A673 (cell line): ENCODE data around the gene RTBDN. TPM values are rescaled to one million over a fixed set of nuclear protein-coding genes. Genes with fewer than 3 reads are reported as not detected.
A peak's percentile ranks its signal among the peaks of the same experiment; 100 is the strongest.

Experiments used
- BruUV-seq: library from RNA; stranded (reverse); fragments of 400-500 nt; replicated peaks from 2 replicates; lab custom pipeline; 2021; lab: Mats Ljungman, UMichigan
- CTCF ChIA-PET: fragments of 300-600 bp; sonication (Branson Sonifier 250); formaldehyde crosslinking; loops from one replicate; lab custom pipeline; 2022; ENCODE audit warnings: antibody characterized with exemption; lab: Charles Lee
- POLR2A ChIA-PET: fragments of 300-600 bp; sonication (Branson Sonifier 250); formaldehyde crosslinking; loops from one replicate; lab custom pipeline; 2022; ENCODE audit warnings: antibody characterized with exemption; ENCODE audit not compliant: low non-redundant PET; lab: Charles Lee
- DNase-seq: peaks from one replicate; pipeline ENCODE4 v3.0.0-alpha.2; 2015; ENCODE audit warnings: low spot score
- H3K27ac ChIP-seq: fragments of 200-600 bp; sonication (generic); 2 replicates; pipeline ENCODE4 v1.5.1; 2016; ENCODE audit warnings: mixed run types, low read depth, mild to moderate bottlenecking, mixed read lengths, antibody characterized with exemption, low read length; ENCODE audit not compliant: poor library complexity, severe bottlenecking
- H3K27me3 ChIP-seq: fragments of 200-600 bp; sonication (generic); replicated peaks from 2 replicates; pipeline ENCODE4 v1.6.1; 2017; ENCODE audit warnings: mixed run types, low read depth, mild to moderate bottlenecking, mixed read lengths, antibody characterized with exemption, low read length; ENCODE audit not compliant: insufficient read depth, poor library complexity
- H3K36me3 ChIP-seq: fragments of 200-600 bp; sonication (generic); 2 replicates; pipeline ENCODE4 v1.6.1; 2016; ENCODE audit warnings: mixed run types, mild to moderate bottlenecking, mixed read lengths, antibody characterized with exemption, low read length; ENCODE audit not compliant: insufficient read depth, poor library complexity, severe bottlenecking
- H3K4me1 ChIP-seq: fragments of 200-600 bp; sonication (generic); 2 replicates; pipeline ENCODE4 v1.6.1; 2017; ENCODE audit warnings: mixed run types, mild to moderate bottlenecking, mixed read lengths, antibody characterized with exemption, low read length; ENCODE audit not compliant: insufficient read depth, poor library complexity, severe bottlenecking
- H3K4me3 ChIP-seq: fragments of 200-600 bp; sonication (generic); 2 replicates; pipeline ENCODE4 v1.5.1; 2016; ENCODE audit warnings: low read depth, mixed run types, mild to moderate bottlenecking, mixed read lengths, low read length; ENCODE audit not compliant: poor library complexity, severe bottlenecking
- H3K9me3 ChIP-seq: fragments of 200-600 bp; sonication (generic); 2 replicates; pipeline ENCODE4 v1.6.1; 2016; ENCODE audit warnings: mixed run types, low read depth, mild to moderate bottlenecking, mixed read lengths, antibody characterized with exemption, low read length; ENCODE audit not compliant: poor library complexity, severe bottlenecking
- EZH2 ChIP-seq: fragments of 200-600 bp; sonication (generic); IDR thresholded peaks from 2 replicates; pipeline ENCODE4 v1.6.1; 2017; ENCODE audit warnings: borderline replicate concordance, low read depth, mild to moderate bottlenecking, mixed read lengths, antibody characterized with exemption, low read length; ENCODE audit not compliant: poor library complexity, severe bottlenecking
- intact Hi-C: fragments of 100-400 bp; cut with micrococcal nuclease; formaldehyde crosslinking; loops from one replicate; pipeline ENCODE4 v1.10.0; 2022; ENCODE audit not compliant: unreplicated experiment
- total RNA-seq: library from RNA; stranded (reverse); gene quantifications from 2 replicates; pipeline ENCODE4 v1.2.3, GENCODE V29; 2021
- TF ChIP-seq, protein P1 (sequence below): fragments of 300-800, 200-600 bp; sonication (generic); conservative IDR thresholded peaks from 2 replicates; pipeline ENCODE4 v1.5.1; 2017; ENCODE audit warnings: low read depth, mild to moderate bottlenecking, antibody characterized with exemption, low read length, moderate library complexity, mixed read lengths

Gene RTBDN
- total RNA-seq, 1 experiment from 2014 or later: not detected

DNA sequence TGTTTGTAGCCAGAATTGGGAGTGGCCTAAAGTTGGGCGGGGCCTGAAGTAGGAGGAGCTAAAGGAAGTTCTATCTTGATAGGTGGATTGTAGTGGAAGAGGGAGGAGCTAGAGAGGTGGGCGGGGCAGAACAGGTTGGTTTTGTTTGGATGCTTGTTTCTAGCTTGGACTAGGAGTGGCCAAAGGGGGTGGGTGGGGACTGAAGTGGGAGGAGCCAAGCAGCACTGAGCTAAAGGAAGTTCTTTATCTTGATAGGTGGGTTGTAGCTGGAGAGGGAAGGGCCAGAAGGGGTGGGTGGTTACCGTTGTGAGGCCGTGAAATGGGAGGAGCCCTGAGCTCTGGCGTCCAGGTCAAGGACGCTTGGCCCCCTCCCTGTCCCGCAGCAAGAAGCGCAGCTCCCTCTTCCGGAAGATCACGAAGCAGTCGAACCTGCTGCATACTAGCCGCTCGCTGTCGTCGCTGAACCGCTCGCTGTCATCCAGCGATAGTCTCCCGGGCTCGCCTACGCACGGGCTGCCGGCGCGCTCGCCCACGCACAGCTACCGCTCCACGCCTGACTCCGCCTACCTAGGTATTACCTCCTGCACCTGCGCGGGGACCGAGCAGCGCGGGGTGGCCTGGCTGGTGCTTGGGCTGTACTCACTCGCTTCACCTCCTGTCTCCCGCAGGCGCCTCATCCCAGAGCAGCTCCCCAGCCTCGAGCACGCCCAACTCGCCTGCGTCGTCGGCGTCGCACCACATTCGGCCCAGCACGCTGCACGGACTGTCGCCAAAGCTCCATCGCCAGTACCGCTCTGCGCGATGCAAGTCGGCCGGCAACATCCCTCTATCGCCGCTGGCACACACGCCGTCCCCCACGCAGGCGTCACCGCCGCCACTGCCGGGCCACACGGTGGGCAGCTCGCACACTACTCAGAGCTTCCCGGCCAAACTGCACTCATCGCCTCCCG is 38.8 kb upstream of the RTBDN start:
- peak; percentile 85 for DNase-seq
- no TSS peak for BruUV-seq
- H3K27me3 ChIP-seq: no peaks in the 10 kb centered on the region
- H3K4me3 ChIP-seq: peak overlapping the region; percentile 10
- H3K36me3 ChIP-seq: peaks cover 9% of the 10 kb centered on the region
- ChIA-PET CTCF (interaction anchor here (0.7 kb wide), 2 partner anchors 26 to 112 kb away, joined by 4 to 9 read pairs; no protein-coding TSS in a partner anchor), POLR2A (interaction anchor here (0.5 to 0.7 kb wide), 4 partner anchors 17 to 1144 kb away, joined by 4 to 19 read pairs (median 6); no protein-coding TSS in a partner anchor)
- TF ChIP-seq EZH2: no peak
- TF ChIP-seq, protein P1, sequence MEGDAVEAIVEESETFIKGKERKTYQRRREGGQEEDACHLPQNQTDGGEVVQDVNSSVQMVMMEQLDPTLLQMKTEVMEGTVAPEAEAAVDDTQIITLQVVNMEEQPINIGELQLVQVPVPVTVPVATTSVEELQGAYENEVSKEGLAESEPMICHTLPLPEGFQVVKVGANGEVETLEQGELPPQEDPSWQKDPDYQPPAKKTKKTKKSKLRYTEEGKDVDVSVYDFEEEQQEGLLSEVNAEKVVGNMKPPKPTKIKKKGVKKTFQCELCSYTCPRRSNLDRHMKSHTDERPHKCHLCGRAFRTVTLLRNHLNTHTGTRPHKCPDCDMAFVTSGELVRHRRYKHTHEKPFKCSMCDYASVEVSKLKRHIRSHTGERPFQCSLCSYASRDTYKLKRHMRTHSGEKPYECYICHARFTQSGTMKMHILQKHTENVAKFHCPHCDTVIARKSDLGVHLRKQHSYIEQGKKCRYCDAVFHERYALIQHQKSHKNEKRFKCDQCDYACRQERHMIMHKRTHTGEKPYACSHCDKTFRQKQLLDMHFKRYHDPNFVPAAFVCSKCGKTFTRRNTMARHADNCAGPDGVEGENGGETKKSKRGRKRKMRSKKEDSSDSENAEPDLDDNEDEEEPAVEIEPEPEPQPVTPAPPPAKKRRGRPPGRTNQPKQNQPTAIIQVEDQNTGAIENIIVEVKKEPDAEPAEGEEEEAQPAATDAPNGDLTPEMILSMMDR: no peak
- no peaks in the 10 kb centered on the region for H3K9me3 ChIP-seq
- no peaks in the 10 kb centered on the region for H3K4me1 ChIP-seq
- intact Hi-C loops: no loop called here
- no peak overlapping the region for H3K27ac ChIP-seq

DNA sequence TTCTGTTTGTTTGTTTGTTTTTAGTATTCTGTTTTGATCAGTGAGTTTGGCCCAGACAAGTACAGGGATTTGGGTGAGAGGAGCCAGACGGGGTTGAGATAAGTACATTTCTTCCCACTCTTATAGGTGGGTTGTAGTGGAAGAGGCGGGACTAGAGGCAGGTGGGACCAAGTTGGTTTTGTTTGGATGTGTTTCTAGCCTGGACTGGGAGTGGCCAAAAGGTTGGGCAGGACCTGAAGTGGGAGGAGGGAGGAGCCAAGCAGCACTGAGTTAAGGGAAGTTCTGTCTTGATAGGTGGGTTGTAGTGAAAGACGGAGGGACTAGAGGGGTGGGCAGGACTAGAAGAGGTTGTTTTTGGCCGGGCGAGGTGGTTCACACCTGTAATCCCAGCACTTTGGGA is 37.9 kb upstream of the RTBDN start:
- no TSS peak for BruUV-seq
- ChIA-PET POLR2A (interaction anchor here (0.6 kb wide), 1 partner anchor 132 kb away, joined by 4 read pairs; no protein-coding TSS in a partner anchor), CTCF (interaction anchor here (0.7 kb wide), 1 partner anchor 230 kb away, joined by 3 read pairs; no protein-coding TSS in a partner anchor)
- intact Hi-C loops: no loop called here
- H3K4me1 ChIP-seq: peaks cover 6% of the 10 kb centered on the region
- TF ChIP-seq EZH2: no peak
- TF ChIP-seq, protein P1: no peak
- peaks cover 5% of the 10 kb centered on the region for H3K36me3 ChIP-seq
- H3K4me3 ChIP-seq: no peak overlapping the region
- H3K9me3 ChIP-seq: no peaks in the 10 kb centered on the region
- no peak overlapping the region for H3K27ac ChIP-seq
- no peaks in the 10 kb centered on the region for H3K27me3 ChIP-seq
- no peak for DNase-seq

DNA sequence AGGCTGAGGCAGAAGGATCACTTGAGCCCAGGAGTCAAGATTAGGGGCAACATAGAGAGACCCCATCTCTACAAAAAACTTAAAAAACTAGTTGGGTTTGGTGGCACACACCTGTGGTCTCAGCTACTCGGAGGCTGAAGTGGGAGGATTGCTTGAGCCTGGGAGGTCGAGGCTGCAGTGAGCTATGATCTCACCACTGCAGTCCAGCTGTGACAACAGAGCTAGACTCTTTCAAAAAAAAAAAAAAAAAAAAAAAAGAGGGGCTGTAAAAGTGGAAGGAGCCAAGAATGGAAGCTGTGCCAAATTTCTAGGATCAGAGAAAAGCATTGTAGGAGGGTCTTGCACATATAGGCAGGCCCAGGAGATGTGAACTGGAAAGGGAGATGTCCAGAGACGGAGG is 37.3 kb upstream of the RTBDN start:
- H3K4me3 ChIP-seq: no peak overlapping the region
- TF ChIP-seq, protein P1: no peak
- no peak for TF ChIP-seq EZH2
- no peak for DNase-seq
- intact Hi-C loops: no loop called here
- H3K36me3 ChIP-seq: peaks cover 5% of the 10 kb centered on the region
- ChIA-PET POLR2A (interaction anchor here (0.6 kb wide), 1 partner anchor 132 kb away, joined by 4 read pairs; no protein-coding TSS in a partner anchor), CTCF (interaction anchor here (0.6 to 0.7 kb wide), 2 partner anchors 114 to 229 kb away, joined by 3 to 9 read pairs; no protein-coding TSS in a partner anchor)
- H3K4me1 ChIP-seq: peaks cover 9% of the 10 kb centered on the region
- H3K27me3 ChIP-seq: no peaks in the 10 kb centered on the region
- H3K27ac ChIP-seq: no peak overlapping the region
- no peaks in the 10 kb centered on the region for H3K9me3 ChIP-seq
- no TSS peak for BruUV-seq
